HepG2 (cell line): Measurements from ENCODE around the gene FOXI2. TPM values are rescaled to one million over a fixed set of nuclear protein-coding genes. Genes with fewer than 3 reads are reported as not detected.

Experiments
- ATAC-seq: fragments of 200-7000 bp; cut with Tn5 transposase; 3 replicates; pipeline ENCODE4 v1.9.1; 2020; ENCODE audit warnings: mild to moderate bottlenecking, moderate library complexity
- BruUV-seq: library from RNA; stranded (reverse); fragments of 400-500 nt; replicated peaks from 2 replicates; lab custom pipeline; 2021; lab: Mats Ljungman, UMichigan
- CTCF ChIA-PET: fragments of 300-600 bp; formaldehyde crosslinking; extraction: SDS; loops from one replicate; lab custom pipeline; 2021; ENCODE audit warnings: low total read pairs, inconsistent platforms, low intra/inter-chr PET ratio; lab: Yijun Ruan, JAX
- POLR2A ChIA-PET: fragments of 350-600 bp; sonication (Branson Sonifier 250); formaldehyde crosslinking; loops from one replicate; lab custom pipeline; 2020; ENCODE audit warnings: antibody characterized with exemption, inconsistent platforms; lab: Yijun Ruan, JAX
- DNase-seq: peaks from one replicate; pipeline ENCODE4 v3.0.0-alpha.2; 2015; ENCODE audit warnings: low spot score
- FAIRE-seq: peaks from 3 replicates; lab custom pipeline; 2011; peaks lifted over from hg19 to GRCh38; lab: Jason Lieb, UNC
- H2AFZ ChIP-seq: one replicate; pipeline ENCODE4 v1.6.1; 2011; ENCODE audit warnings: low read length, inconsistent platforms
- H3K27ac ChIP-seq: fragments of 300-600 bp; 3 replicates; pipeline ENCODE4 v1.8.0; 2011; ENCODE audit warnings: mixed run types, mild to moderate bottlenecking, mixed read lengths, low read length, inconsistent platforms; ENCODE audit not compliant: insufficient read depth; ENCODE audit errors: extremely low read length
- H3K27me3 ChIP-seq, 2 experiments: fragments of 200-600 bp in 1 of 2; 2 replicates in 1 of 2; 3 replicates in 1 of 2; pipeline versions ENCODE4 v1.6.0 to v1.8.0; 2011; ENCODE audit warnings: low read length in 2 of 2, mild to moderate bottlenecking in 2 of 2, moderate library complexity in 2 of 2, inconsistent platforms in 1 of 2; ENCODE audit not compliant: insufficient read depth in 2 of 2, control insufficient read depth in 1 of 2
- H3K36me3 ChIP-seq, 2 experiments: fragments of 200-600 bp in 1 of 2; replicated peaks in 1 of 2; 2 replicates in 1 of 2; 3 replicates in 1 of 2; pipeline versions ENCODE4 v1.5.1 to v1.8.0; 2011; ENCODE audit warnings: low read length in 2 of 2, inconsistent platforms in 1 of 2; ENCODE audit not compliant: insufficient read depth in 2 of 2, control insufficient read depth in 1 of 2
- H3K4me1 ChIP-seq: 2 replicates; pipeline ENCODE4 v1.5.1; 2012; ENCODE audit warnings: low read length, inconsistent platforms; ENCODE audit not compliant: insufficient read depth
- H3K4me2 ChIP-seq: 2 replicates; pipeline ENCODE4 v1.6.0; 2011; ENCODE audit warnings: low read depth, low read length, inconsistent platforms
- H3K4me3 ChIP-seq, 3 experiments: fragments of 200-600 bp in 1 of 3; sonication (generic), shearing (Covaris generic) in 1 of 3; replicated peaks in 1 of 3; 2 replicates each; pipeline ENCODE4 v1.5.1; 2011 to 2016; ENCODE audit warnings: low read length in 3 of 3, inconsistent platforms in 2 of 3, low read depth in 2 of 3, mild to moderate bottlenecking in 2 of 3, control low read depth in 1 of 3, mixed read lengths in 1 of 3; ENCODE audit not compliant: insufficient read depth in 1 of 3
- H3K79me2 ChIP-seq: one replicate; pipeline ENCODE4 v1.6.1; 2011; ENCODE audit warnings: low read length, inconsistent platforms; ENCODE audit not compliant: insufficient read depth
- H3K9ac ChIP-seq: 2 replicates; pipeline ENCODE4 v1.6.0; 2011; ENCODE audit warnings: mild to moderate bottlenecking, low read depth, low read length, inconsistent platforms; ENCODE audit not compliant: insufficient read depth
- H3K9me3 ChIP-seq: 2 replicates; pipeline ENCODE4 v1.5.1; 2012; ENCODE audit warnings: mild to moderate bottlenecking, low read length
- H4K20me1 ChIP-seq: 2 replicates; pipeline ENCODE4 v1.6.0; 2011; ENCODE audit warnings: inconsistent platforms, mild to moderate bottlenecking, low read length, moderate library complexity; ENCODE audit not compliant: insufficient read depth
- ELF1 ChIP-seq: sonication (generic); formaldehyde crosslinking; IDR thresholded peaks from 2 replicates; pipeline ENCODE4 v1.4.0; 2020; ENCODE audit warnings: missing genetic modification reagents
- ERF ChIP-seq: IDR thresholded peaks from 2 replicates; pipeline ENCODE4 v1.6.1; 2018; ENCODE audit warnings: missing biosample characterization, missing genetic modification reagents
- HDAC2 ChIP-seq: sonication (generic); formaldehyde crosslinking; IDR thresholded peaks from 2 replicates; pipeline ENCODE4 v1.4.0; 2020; ENCODE audit warnings: missing genetic modification reagents
- HMGXB3 ChIP-seq: sonication (generic); formaldehyde crosslinking; IDR thresholded peaks from 2 replicates; pipeline ENCODE4 v1.4.0; 2020; ENCODE audit warnings: missing genetic modification reagents, borderline replicate concordance
- KDM3A ChIP-seq: IDR thresholded peaks from 2 replicates; pipeline ENCODE4 v1.6.1; 2018; ENCODE audit warnings: low read depth, missing compliant biosample characterization
- MAZ ChIP-seq, 2 experiments: sonication (generic) in 1 of 2; formaldehyde crosslinking in 1 of 2; IDR thresholded peaks; 2 replicates each; pipeline versions ENCODE4 v1.5.0 to v1.6.1; 2012 to 2020; ENCODE audit warnings: low read depth in 2 of 2, mild to moderate bottlenecking in 2 of 2, borderline replicate concordance in 1 of 2, improper control_type of control experiment in 1 of 2, low read length in 1 of 2, missing genetic modification reagents in 1 of 2, moderate library complexity in 1 of 2
- PHF8 ChIP-seq: sonication (generic); formaldehyde crosslinking; IDR thresholded peaks from 2 replicates; pipeline ENCODE4 v1.5.0; 2020; ENCODE audit warnings: missing genetic modification reagents
- STAT6 ChIP-seq: sonication (generic); formaldehyde crosslinking; IDR thresholded peaks from 2 replicates; pipeline ENCODE4 v1.4.0; 2020; ENCODE audit warnings: missing genetic modification reagents, mild to moderate bottlenecking, borderline replicate concordance
- TCF12 ChIP-seq, 2 experiments: fragments of 450-650 bp in 1 of 2; sonication (generic) in 1 of 2; formaldehyde crosslinking in 1 of 2; IDR thresholded peaks; 2 replicates each; pipeline versions ENCODE4 v1.6.1 to v1.8.0; 2017 to 2022; ENCODE audit warnings: antibody characterized with exemption in 1 of 2, mild to moderate bottlenecking in 1 of 2, missing genetic modification reagents in 1 of 2, moderate library complexity in 1 of 2
- ZBTB14 ChIP-seq: sonication (generic); formaldehyde crosslinking; IDR thresholded peaks from 2 replicates; pipeline ENCODE4 v1.4.0; 2020; ENCODE audit warnings: missing genetic modification reagents
- ZNF253 ChIP-seq: sonication (generic); formaldehyde crosslinking; IDR thresholded peaks from 2 replicates; pipeline ENCODE4 v1.8.0; 2022; ENCODE audit warnings: mild to moderate bottlenecking, missing genetic modification reagents, borderline replicate concordance
- ZNF282 ChIP-seq: fragments of 450-650 bp; IDR thresholded peaks from 2 replicates; pipeline ENCODE4 v1.6.1; 2018; ENCODE audit not compliant: partially characterized antibody
- ZNF329 ChIP-seq: sonication (generic); formaldehyde crosslinking; IDR thresholded peaks from 2 replicates; pipeline ENCODE4 v1.9.0; 2021; ENCODE audit warnings: low read depth, mild to moderate bottlenecking, missing genetic modification reagents
- ZNF576 ChIP-seq: sonication (generic); formaldehyde crosslinking; IDR thresholded peaks from 2 replicates; pipeline ENCODE4 v1.4.0; 2020; ENCODE audit warnings: mild to moderate bottlenecking, missing genetic modification reagents
- WGBS: methylation state at CpG from one replicate; pipeline ENCODE4 v1.1.6; 2017; ENCODE audit warnings: low lambda C conversion rate; 5-methylcytosine and 5-hydroxymethylcytosine counted together
- in situ Hi-C: cut with HindIII; loops from 2 replicates; pipeline ENCODE4 v1.10.0; 2017; ENCODE audit warnings: low pct_unique_long_range_greater_than_20kb; ENCODE audit not compliant: extremely low pct_ligation_motif_present
- intact Hi-C: fragments of 100-400 bp; cut with micrococcal nuclease; formaldehyde crosslinking; loops from one replicate; pipeline ENCODE4 v1.10.0; 2022; ENCODE audit not compliant: unreplicated experiment
- polyA plus RNA-seq, 8 experiments: library from polyadenylated mRNA; depleted of rRNA in 3 of 8; stranded (reverse) in 7 of 8; unstranded in 1 of 8; fragments of >200 nt; fragmentation: Illumina TruSeq in 4 of 8; extraction: Trizol in 4 of 8; gene quantifications; 2 replicates each; pipeline versions ENCODE4 v1.2.1 to v1.2.3, GENCODE V29; 2011 to 2016; ENCODE audit warnings: low read depth in 4 of 8, missing spikeins in 1 of 8, mixed read lengths in 1 of 8; ENCODE audit not compliant: insufficient read depth in 1 of 8
- total RNA-seq, 5 experiments: library from RNA; depleted of rRNA; stranded (reverse); fragments of >200 nt; fragmentation: Illumina TruSeq; extraction: Trizol; gene quantifications; 2 replicates each; pipeline ENCODE4 v1.2.3, GENCODE V29; 2016; ENCODE audit warnings: low read depth in 1 of 5

The FOXI2 gene
- total and polyA plus RNA-seq, 2 of the 13 experiments (the other 11 are each of a cell fraction or from before 2014, with no cell fraction given), result not detected

GRCh38 chr10:127762925-127763324, 25.9 kb downstream of the FOXI2 start:
- Histone ChIP-seq H3K4me3 (no peak overlapping the region), H3K4me2 (no peak overlapping the region), H3K4me1 (no peaks in the 10 kb centered on the region), H3K79me2 (no peaks in the 10 kb centered on the region), H3K9me3 (no peaks in the 10 kb centered on the region), H4K20me1 (no peaks in the 10 kb centered on the region), H2AFZ (no peak overlapping the region), H3K36me3 (no peaks in the 10 kb centered on the region), H3K27me3 (no peaks in the 10 kb centered on the region), H3K27ac (no peak overlapping the region), H3K9ac (no peak overlapping the region)
- in situ Hi-C loops, result no loop called here
- DNase-seq (no peak), FAIRE-seq (no peak), ATAC-seq (no peak)
- no TSS peak for BruUV-seq
- intact Hi-C loops, result no loop called here
- POLR2A ChIA-PET, result no interaction called here
- CTCF ChIA-PET, result no interaction called here
- 9% methylated on average over 1 of the region's 1 CpG for WGBS
- TF ChIP-seq ELF1 (CRISPR knock-in tag) (no peak), MAZ (IDR thresholded peaks at IDR 0.05; ENCODE audit: borderline replicate concordance, low read depth, low read length) (no peak), MAZ (CRISPR knock-in tag; IDR thresholded peaks at IDR 0.05; ENCODE audit: low read depth) (no peak), ZNF282 (no peak), ZNF253 (CRISPR knock-in tag) (no peak), PHF8 (CRISPR knock-in tag) (no peak), ZNF576 (CRISPR knock-in tag) (no peak), ERF (CRISPR knock-in tag) (no peak), ZBTB14 (CRISPR knock-in tag) (no peak), STAT6 (CRISPR knock-in tag) (no peak), HMGXB3 (CRISPR knock-in tag) (no peak), KDM3A (CRISPR knock-in tag) (no peak), HDAC2 (no peak), ZNF329 (no peak), TCF12 (IDR thresholded peaks at IDR 0.05) (no peak), TCF12 (CRISPR knock-in tag; IDR thresholded peaks at IDR 0.05) (no peak)
